22Rv1 (cell line): Measurements from ENCODE around the gene RASGRF1.

Source experiments
- ZFX ChIP-seq: fragments of 450-650 bp; IDR thresholded peaks from 2 replicates; pipeline ENCODE4 v1.6.1; 2017; ENCODE audit warnings: antibody characterized with exemption, borderline replicate concordance
- TF ChIP-seq, protein P1 (sequence below): fragments of 450-650 bp; IDR thresholded peaks from 2 replicates; pipeline ENCODE4 v1.5.1; 2017; ENCODE audit warnings: mild to moderate bottlenecking

DNA sequence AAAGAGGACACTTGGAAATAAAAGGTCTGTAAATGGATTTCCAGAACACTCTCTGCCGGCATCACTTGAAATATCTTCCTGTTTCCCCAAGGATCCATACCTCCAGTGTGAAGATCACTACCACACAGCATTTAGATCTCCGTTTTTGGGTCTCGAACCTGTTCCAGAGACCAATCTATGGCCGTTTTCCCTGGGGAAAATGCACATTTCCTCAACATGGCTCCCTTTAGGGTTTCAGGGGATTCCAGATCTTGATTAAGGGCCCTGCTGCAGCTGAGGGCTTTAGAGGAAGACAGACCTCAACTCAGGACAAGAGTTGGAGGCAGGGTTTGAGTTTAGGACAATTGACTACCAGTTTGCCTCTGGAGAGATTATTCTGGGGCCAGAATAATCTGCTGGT is 147.8 kb downstream of the RASGRF1 start:
- TF ChIP-seq, protein P1, sequence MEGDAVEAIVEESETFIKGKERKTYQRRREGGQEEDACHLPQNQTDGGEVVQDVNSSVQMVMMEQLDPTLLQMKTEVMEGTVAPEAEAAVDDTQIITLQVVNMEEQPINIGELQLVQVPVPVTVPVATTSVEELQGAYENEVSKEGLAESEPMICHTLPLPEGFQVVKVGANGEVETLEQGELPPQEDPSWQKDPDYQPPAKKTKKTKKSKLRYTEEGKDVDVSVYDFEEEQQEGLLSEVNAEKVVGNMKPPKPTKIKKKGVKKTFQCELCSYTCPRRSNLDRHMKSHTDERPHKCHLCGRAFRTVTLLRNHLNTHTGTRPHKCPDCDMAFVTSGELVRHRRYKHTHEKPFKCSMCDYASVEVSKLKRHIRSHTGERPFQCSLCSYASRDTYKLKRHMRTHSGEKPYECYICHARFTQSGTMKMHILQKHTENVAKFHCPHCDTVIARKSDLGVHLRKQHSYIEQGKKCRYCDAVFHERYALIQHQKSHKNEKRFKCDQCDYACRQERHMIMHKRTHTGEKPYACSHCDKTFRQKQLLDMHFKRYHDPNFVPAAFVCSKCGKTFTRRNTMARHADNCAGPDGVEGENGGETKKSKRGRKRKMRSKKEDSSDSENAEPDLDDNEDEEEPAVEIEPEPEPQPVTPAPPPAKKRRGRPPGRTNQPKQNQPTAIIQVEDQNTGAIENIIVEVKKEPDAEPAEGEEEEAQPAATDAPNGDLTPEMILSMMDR: no peak
- no peak for TF ChIP-seq ZFX
